GM20000 (cell line): Measurements from ENCODE around the gene MPC1.

ENCODE experiments used
- DNase-seq: peaks from one replicate; pipeline ENCODE4 v3.0.0; 2012; ENCODE audit warnings: low spot score
- CTCF ChIP-seq: IDR thresholded peaks from 2 replicates; pipeline ENCODE4 v1.5.1; 2012; ENCODE audit warnings: mild to moderate bottlenecking, control low read depth; ENCODE audit errors: extremely low read depth, missing control alignments

The MPC1 gene

GRCh38 chr6:166323395-166323794 is 59.3 kb downstream of the MPC1 start:
- TF ChIP-seq CTCF: no peak
- no peak for DNase-seq

GRCh38 chr6:166318649-166319600 is 63.8 kb downstream of the MPC1 start:
- no peak for TF ChIP-seq CTCF
- no peak for DNase-seq

GRCh38 chr6:166318227-166318626 is 64.5 kb downstream of the MPC1 start:
- TF ChIP-seq CTCF: no peak
- DNase-seq: no peak

GRCh38 chr6:166317261-166318212 is 65.2 kb downstream of the MPC1 start:
- DNase-seq: no peak
- no peak for TF ChIP-seq CTCF

GRCh38 chr6:166315436-166315835 is 67.3 kb downstream of the MPC1 start:
- no peak for DNase-seq
- no peak for TF ChIP-seq CTCF
